8988T (cell line): ENCODE data around the gene CCDC106.

ENCODE experiments used
- DNase-seq: peaks from one replicate; pipeline ENCODE4 v3.0.0; 2011

The CCDC106 gene

GRCh38 chr19:55638864-55639359 lies 9.1 kb upstream of the CCDC106 start:
- DNase-seq: no peak

- DNase-seq: no peak
Measured at GRCh38 chr19:55640043-55640576, 7.9 kb upstream of the CCDC106 start.

- no peak for DNase-seq
Measured at GRCh38 chr19:55640577-55641425, 7.2 kb upstream of the CCDC106 start, which contains the start of gene ZNF580. Gene ZNF580 (plus strand): TSS chr19:55641002. CDS start chr19:55642509, 1,507 bp downstream.

DNA sequence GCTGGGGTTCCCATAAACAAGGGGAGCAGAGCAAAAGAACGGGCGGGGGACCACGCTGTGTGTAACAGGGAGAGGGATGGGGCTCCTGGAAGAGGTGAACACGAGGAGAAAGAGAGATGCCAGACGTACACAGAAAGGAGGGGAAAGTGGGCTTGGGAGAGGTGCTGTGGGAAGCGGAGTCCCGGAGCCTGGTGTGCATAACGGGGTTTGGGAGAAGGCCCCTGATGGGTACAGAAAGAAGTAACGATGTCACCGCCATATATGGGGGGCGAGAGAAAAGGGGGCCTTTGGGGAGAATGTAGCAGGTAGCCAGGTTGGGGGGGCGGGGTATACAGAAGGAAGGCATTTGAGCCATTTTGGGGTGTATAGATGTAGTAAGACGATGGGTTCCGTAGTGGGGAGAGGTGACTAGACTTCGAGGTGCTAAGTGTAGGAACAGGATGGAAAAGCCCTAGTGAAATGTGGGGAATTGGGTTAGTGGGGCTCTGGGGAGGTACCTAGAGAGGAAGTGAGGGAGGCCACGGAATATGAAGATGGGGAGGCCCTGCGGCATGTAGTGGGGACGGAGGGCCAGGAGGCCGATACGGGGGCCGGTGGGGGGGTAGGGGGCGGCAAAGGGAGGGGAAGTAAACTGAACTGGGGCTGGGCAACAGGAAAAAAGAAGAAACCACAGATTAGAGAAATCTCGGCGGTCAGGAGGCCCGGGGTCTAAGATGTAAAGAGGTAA lies 6.4 kb upstream of the CCDC106 start:
- no peak for DNase-seq

DNA sequence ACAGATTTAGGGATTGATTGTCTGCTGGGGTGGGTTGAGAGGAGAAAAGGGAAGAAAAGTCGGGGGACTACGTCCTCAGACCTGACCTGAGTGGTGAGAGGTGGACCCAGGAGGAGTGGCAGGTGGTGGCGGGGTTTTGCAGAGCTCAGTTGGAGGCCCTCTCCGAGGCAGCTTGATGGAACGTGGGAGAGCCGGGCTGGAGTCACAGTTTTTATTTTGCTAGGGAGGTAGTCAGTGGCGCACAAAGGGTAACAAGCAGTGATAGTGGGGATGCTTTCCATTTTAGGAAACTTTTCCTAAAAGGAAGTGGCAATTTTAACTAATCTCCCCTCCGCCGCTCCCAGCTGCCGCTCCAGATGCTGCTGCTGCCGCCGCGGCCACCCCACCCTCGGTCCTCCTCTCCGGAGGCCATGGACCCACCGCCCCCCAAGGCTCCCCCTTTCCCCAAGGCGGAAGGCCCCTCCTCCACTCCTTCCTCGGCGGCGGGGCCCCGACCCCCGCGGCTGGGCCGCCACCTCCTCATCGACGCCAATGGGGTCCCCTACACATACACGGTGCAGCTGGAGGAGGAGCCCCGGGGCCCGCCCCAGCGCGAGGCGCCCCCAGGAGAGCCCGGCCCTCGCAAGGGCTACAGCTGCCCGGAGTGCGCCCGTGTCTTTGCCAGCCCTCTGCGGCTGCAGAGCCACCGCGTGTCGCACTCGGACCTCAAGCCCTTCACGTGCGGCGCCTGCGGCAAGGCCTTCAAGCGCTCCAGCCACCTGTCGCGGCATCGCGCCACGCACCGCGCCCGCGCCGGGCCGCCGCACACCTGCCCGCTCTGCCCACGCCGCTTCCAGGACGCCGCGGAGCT lies 5.6 kb upstream of the CCDC106 start:
- DNase-seq: no peak

GRCh38 chr19:55643003-55643886 lies 4.8 kb upstream of the CCDC106 start, which contains the start of gene ZNF581:
Gene ZNF581 (plus strand): TSS chr19:55643649. CDS start chr19:55644572, 923 bp downstream.
- peak; percentile 83 for DNase-seq

GRCh38 chr19:55643887-55644176 lies 4.2 kb upstream of the CCDC106 start:
- no peak for DNase-seq

- no peak for DNase-seq
Measured at GRCh38 chr19:55644191-55644833, 3.7 kb upstream of the CCDC106 start.

DNA sequence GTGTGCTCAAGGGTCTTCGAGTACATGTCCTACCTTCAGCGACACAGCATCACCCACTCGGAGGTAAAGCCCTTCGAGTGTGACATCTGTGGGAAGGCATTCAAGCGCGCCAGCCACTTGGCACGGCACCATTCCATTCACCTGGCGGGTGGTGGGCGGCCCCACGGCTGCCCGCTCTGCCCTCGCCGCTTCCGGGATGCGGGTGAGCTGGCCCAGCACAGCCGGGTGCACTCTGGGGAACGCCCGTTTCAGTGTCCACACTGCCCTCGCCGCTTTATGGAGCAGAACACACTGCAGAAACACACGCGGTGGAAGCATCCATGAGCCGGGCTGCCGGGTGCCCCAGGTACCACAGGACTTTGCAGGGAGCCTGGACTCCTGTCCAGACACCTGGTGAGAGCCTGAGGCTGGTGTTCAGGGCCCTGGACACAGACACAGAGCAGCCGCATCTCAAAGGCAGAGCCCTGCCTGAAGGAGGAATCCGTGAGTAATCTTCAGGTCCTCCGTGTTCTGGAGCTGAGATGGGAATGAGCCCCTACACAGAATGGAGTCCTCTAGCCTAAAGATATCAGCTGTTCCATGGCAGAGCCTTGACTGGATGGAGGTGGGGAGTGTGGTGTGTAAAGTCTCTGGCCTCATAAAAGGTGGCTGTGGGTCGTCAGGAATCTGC lies 3.0 kb upstream of the CCDC106 start:
- DNase-seq: no peak

- DNase-seq: no peak
Measured at GRCh38 chr19:55645512-55645881, 2.5 kb upstream of the CCDC106 start.

DNA sequence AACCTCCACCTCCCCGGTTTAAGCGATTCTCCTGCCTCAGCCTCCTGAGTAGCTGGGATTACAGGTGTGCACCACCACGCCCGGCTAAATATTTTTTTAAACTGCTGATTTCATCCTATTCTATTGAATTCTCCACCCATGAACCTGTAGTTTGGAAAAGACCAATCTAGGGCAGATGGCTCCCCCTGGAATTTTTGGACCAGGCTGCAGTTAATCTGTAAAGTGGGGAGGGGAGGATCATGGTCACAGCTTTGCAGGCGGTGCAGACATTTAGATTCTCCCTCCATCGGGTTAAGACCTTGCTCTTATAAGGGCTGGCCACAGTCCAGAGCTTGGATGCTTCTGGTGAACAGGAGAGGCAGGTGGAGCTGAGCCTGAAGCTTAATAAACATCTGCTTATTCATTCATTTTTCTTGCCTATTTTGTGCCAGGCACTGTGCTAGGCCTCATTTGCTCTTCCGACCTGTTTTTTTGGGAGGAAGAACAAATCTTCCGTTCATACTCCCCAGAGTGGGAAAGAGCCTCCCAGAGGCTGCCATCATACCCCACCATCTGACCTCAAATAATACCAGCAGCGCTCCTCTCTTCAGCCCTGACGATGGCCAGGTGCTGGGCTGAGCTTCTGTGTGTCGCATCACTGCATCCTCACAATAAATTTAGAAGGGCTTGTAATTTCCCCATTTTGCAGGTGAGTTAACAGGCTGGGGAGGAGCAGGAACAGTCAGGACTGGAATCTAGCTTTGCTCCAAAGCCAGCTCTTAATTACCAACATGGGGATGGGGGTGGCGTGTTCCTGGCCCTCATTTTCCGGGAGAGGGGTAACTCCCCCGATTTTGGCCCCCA lies 902 bp upstream of the CCDC106 start:
- DNase-seq: no peak

DNA sequence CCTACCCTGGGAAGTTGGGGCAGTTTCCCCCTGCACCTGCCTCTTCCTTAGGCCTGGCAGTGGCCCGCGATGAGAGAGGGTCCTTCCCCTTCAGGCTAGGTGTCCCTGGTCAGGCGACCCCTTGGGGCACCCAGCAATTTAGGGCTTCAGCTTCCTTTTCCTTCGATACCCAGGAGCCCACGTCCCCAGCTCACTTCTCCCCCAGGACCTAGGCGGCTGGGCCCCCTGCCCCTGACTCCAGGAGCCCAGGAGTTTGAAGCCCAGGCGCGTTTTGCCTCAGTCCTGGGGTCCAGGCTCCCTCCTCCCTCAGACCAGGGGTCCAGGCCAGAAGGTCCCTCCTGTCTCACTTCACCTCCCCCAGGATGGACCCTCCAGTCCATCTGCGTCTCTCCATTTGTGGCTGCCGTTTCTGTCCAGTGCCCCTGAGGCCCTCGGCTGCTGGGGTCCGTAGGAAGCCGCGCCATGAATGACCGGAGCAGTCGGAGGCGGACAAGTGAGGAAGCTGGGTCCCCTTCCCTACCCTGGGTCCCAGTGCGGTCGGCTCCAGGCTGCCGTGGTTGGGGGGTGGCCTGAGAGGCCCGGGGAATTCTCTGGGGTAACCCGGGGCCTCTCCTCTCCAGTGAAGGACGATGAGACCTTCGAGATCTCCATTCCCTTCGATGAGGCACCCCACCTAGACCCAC lies 714 bp downstream of the CCDC106 start:
- DNase-seq: no peak

DNA sequence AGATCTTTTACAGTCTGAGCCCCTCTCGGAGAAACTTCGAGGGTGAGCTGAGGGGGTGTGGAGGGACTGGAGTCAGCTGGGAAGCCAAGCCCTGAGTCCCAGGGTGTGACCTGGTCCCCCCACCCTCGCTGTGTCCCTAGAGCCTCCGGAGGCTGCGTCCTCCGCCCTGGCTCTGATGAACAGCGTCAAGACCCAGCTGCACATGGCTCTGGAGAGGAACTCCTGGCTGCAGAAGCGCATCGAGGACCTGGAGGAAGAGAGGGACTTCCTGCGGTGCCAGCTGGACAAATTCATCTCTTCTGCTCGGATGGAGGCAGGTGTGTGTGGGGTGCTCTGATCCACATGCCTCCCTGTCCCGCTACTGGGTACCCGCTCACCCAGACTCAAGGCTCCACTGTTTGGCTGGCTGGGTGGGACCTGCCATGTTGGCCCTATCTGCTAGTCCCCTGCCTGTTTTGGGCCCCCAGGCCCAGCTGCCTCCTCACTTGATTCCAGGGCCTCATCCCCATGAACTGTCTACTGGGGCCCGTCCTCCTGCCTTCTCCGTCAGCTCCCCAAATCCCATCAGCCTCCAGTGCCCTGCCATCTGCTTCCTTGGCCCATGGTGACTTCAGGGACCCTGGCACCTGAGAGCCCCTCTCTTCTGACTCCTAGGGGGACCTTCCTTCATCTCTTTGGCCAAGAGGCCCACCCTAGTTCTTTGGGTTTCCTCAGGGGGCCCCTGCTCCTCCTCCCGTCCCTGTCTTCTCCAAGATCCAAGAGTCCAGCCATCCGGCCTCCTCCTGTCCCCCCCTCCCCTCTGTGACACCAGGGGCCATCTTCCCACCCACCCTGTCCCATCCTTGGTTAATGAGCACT lies 1.5 kb downstream of the CCDC106 start:
- no peak for DNase-seq

- DNase-seq: no peak
Measured at GRCh38 chr19:55650126-55650557, 2.1 kb downstream of the CCDC106 start.

- DNase-seq: no peak
Measured at GRCh38 chr19:55650602-55651230, 2.7 kb downstream of the CCDC106 start.

DNA sequence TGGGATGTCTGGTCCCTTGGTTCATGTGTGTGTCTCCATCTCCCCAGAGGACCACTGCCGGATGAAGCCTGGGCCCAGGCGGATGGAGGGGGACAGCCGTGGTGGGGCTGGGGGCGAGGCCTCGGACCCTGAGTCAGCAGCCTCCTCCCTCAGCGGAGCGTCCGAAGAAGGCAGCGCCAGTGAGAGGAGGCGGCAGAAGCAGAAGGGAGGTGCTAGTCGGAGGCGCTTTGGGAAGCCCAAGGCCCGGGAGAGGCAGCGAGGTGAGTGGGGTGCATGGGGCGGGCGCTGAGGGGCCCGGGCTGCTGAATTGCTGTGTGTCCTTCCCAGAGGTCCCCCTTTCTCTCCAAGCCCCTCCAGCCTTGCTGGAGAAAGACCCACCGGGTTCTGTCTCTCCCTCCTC lies 3.2 kb downstream of the CCDC106 start:
- no peak for DNase-seq

GRCh38 chr19:55652311-55653128 lies 4.5 kb downstream of the CCDC106 start:
- DNase-seq: no peak
